Central memory CD8-positive, alpha-beta T cell (primary cell): ENCODE measurements around the gene DLX2.

ENCODE experiments used
- ATAC-seq: fragments of 150-1000 bp; cut with Tn5 transposase; replicated peaks from 2 replicates; pipeline ENCODE4 v1.10.0; 2022; ENCODE audit warnings: mild to moderate bottlenecking, moderate FRiP score, moderate number of reproducible peaks; ENCODE audit not compliant: poor library complexity, severe bottlenecking; ENCODE audit errors: extremely low read depth
- DNase-seq, 2 donors: peaks; one replicate each; pipeline ENCODE4 v3.0.0; 2021; ENCODE audit warnings: low spot score in 2 of 2
- H3K27ac Mint-ChIP-seq: one replicate; pipeline ENCODE4 v1.8.0; 2022; ENCODE audit warnings: low read depth, mild to moderate bottlenecking, moderate library complexity, mixed read lengths
- H3K27me3 Mint-ChIP-seq: one replicate; pipeline ENCODE4 v1.8.0; 2022; ENCODE audit warnings: mixed read lengths
- H3K36me3 Mint-ChIP-seq: one replicate; pipeline ENCODE4 v1.8.0; 2022; ENCODE audit warnings: mild to moderate bottlenecking, moderate library complexity, mixed read lengths; ENCODE audit not compliant: insufficient read depth
- H3K4me1 Mint-ChIP-seq: one replicate; pipeline ENCODE4 v1.8.0; 2022; ENCODE audit warnings: mixed read lengths
- H3K4me3 Mint-ChIP-seq: one replicate; pipeline ENCODE4 v1.8.0; 2022; ENCODE audit warnings: mild to moderate bottlenecking, moderate library complexity, mixed read lengths
- H3K9me3 Mint-ChIP-seq: one replicate; pipeline ENCODE4 v1.8.0; 2022; ENCODE audit warnings: mixed read lengths

Gene DLX2

DNA sequence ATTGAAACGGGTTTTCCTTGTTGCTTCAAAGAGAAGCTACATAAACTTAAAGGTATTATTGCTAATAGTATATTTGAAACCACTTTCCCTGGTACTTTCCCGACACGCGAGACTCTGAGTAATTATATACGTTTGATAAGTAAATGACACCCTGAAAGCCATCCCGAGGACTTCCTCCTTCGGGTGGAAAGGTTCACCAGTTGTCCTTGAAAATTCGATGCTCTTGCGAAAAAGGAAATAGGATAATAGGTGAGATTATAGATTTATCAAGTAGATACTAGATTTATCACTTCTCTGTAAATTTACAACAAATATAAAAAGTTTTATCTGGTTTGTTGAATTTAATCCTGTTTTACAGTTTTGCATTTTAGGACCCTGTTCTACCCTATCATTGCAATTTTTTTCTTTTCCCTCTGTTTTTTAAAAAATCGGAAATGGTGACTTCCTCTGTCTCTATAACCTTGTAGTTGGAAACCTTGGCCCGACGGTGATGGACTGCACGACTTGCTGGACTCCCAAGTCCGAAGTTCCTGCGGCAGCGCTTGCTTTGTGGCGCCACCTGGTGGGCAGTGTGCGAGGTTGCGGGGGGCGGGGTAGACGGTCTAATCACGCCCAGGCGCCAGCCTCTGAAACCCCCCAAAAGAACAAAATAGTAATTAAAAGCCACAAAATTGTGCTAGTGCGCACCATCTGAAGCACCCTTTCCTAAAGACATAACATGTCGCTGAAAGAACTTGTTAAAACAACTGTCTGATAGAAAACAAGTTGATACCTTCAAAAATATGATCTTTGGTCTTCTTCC lies 972 bp upstream of the DLX2 start:
- no peaks in the 10 kb centered on the region for H3K9me3 Mint-ChIP-seq
- peak overlapping the region; percentile 83 for H3K4me3 Mint-ChIP-seq
- H3K27me3 Mint-ChIP-seq = peaks cover 84% of the 10 kb centered on the region
- ATAC-seq (peak; percentile 34), DNase-seq (peak in 1 of 2 donors; percentile 51)
- peak overlapping the region; percentile 89 for H3K27ac Mint-ChIP-seq
- peaks cover 30% of the 10 kb centered on the region for H3K36me3 Mint-ChIP-seq
- H3K4me1 Mint-ChIP-seq = peaks cover 49% of the 10 kb centered on the region

DNA sequence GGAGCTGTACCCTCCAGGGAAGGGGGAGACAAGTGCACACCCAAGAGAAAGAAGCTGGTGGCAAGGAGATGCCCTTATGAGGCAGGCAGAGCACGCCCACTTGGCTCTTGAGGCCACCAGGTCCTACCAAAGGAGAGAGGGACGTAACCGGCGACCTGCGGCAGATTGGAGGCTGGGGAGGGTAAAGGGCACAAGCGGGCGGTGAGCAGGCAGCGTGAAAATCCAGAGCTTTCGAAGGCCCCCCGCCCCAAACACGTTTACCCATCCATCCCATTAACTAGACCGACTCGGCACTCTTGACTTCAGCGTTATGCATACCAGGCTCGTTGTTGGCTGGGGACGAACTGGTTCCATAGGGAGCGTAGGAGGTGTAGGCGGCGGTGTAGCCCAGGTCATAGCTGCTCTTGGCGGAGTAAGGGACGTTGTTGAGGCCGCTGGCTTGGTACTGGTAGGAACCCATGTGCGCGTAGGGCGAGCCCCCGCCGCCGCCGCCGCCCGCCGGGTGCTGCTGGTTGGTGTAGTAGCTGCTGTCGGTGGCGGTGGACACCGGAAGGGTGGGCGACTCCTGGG lies 794 bp downstream of the DLX2 start:
- H3K27ac Mint-ChIP-seq = peak overlapping the region; percentile 89
- peaks cover 84% of the 10 kb centered on the region for H3K27me3 Mint-ChIP-seq
- no peaks in the 10 kb centered on the region for H3K9me3 Mint-ChIP-seq
- H3K4me3 Mint-ChIP-seq = peak overlapping the region; percentile 83
- peaks cover 28% of the 10 kb centered on the region for H3K36me3 Mint-ChIP-seq
- ATAC-seq = peak; percentile 40
- DNase-seq = peak in 1 of 2 donors; percentile 20
- peaks cover 45% of the 10 kb centered on the region for H3K4me1 Mint-ChIP-seq

GRCh38 chr2:172100935-172101820 lies 1.5 kb downstream of the DLX2 start:
- no peak for DNase-seq

DNA sequence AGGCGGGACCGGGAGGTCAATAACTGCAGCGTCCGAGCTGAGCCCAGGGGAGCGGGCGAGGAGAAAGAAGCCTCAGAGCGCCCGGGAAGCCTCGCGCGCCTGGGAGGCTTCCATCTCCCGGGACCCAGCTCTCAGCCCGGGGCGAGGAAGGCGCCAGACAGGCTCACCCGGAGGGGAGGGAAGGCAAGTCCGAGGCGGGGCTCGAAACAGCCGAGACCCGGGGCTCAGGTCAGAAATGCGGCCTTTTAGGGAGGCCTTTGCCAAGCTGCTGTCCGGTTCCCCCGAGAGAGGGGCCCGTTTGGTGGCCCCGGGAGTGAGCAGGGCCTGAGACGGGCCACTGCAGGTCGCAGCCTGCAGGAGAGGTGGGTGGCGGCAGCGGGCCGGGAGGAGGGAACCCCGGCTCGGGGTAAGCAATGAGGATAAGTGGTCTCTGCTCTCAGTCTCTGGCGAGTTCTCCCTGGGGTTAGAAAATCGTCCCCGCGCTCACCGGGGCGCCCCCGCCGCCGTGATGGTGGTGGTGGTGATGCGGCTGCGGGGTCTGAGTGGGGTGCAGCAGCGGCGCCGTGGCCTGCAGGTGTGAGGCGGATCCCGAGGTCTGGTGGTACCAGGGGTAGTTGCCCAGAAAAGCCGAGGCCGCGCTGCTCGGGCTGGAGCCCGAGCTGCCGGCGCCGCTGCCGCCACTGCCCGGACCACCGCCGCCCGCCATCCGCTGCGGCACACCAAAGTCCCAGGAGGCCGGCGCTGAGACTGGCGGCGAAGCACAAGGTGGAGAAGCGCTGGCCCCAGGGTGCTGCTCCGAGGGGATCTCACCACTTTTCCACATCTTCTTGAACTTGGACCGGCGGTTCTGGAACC lies 2.4 kb downstream of the DLX2 start:
- peaks cover 50% of the 10 kb centered on the region for H3K4me1 Mint-ChIP-seq
- H3K27me3 Mint-ChIP-seq = peaks cover 84% of the 10 kb centered on the region
- ATAC-seq (no peak), DNase-seq (peak in 1 of 2 donors; percentile 9)
- H3K27ac Mint-ChIP-seq = peak overlapping the region; percentile 68
- no peaks in the 10 kb centered on the region for H3K9me3 Mint-ChIP-seq
- peaks cover 30% of the 10 kb centered on the region for H3K36me3 Mint-ChIP-seq
- no peak overlapping the region for H3K4me3 Mint-ChIP-seq

More at GRCh38 chr2:172100935-172101820, 1.5 kb downstream of the DLX2 start:
- Mint-ChIP-seq H3K9me3 (no peaks in the 10 kb centered on the region), H3K27ac (peak overlapping the region; percentile 89), H3K4me3 (peak overlapping the region; percentile 83), H3K27me3 (peaks cover 84% of the 10 kb centered on the region), H3K4me1 (peaks cover 50% of the 10 kb centered on the region), H3K36me3 (peaks cover 26% of the 10 kb centered on the region)
- no peak for ATAC-seq

GRCh38 chr2:172099472-172100079 lies 3.1 kb downstream of the DLX2 start:
- Mint-ChIP-seq H3K27me3 (peaks cover 81% of the 10 kb centered on the region), H3K27ac (peak overlapping the region; percentile 68), H3K36me3 (peaks cover 33% of the 10 kb centered on the region), H3K9me3 (no peaks in the 10 kb centered on the region), H3K4me1 (peaks cover 49% of the 10 kb centered on the region), H3K4me3 (no peak overlapping the region)
- DNase-seq = no peak
- ATAC-seq = no peak

GRCh38 chr2:172098650-172099471 lies 3.8 kb downstream of the DLX2 start:
- peaks cover 78% of the 10 kb centered on the region for H3K27me3 Mint-ChIP-seq
- DNase-seq (peak in 1 of 2 donors; percentile 9), ATAC-seq (no peak)
- H3K36me3 Mint-ChIP-seq = peaks cover 30% of the 10 kb centered on the region
- peaks cover 48% of the 10 kb centered on the region for H3K4me1 Mint-ChIP-seq
- peak overlapping the region; percentile 0 for H3K27ac Mint-ChIP-seq
- H3K4me3 Mint-ChIP-seq = peak overlapping the region; percentile 5
- no peaks in the 10 kb centered on the region for H3K9me3 Mint-ChIP-seq

DNA sequence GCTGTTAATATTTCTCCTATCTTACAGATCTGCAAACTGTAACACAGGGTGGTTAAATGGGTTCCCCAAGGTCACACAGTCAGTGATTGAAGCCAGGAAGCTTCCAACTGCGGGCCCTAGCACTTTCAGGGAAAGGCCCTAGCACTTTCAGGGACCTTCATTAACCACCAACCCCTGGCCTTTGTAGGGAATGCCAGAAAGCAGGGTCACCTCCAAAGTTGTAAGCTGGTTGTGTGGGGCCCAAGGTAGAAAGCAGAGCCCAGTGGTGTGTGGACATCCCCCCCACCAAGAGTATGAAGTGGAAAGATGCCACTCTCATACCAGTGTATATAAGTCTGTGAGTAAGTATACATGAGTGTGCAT lies 4.4 kb downstream of the DLX2 start:
- ATAC-seq = no peak
- Mint-ChIP-seq H3K27ac (peak overlapping the region; percentile 0), H3K27me3 (peaks cover 79% of the 10 kb centered on the region)

GRCh38 chr2:172097557-172098131 lies 5.1 kb downstream of the DLX2 start:
- Mint-ChIP-seq H3K4me1 (peaks cover 55% of the 10 kb centered on the region), H3K36me3 (peaks cover 31% of the 10 kb centered on the region), H3K27me3 (peaks cover 84% of the 10 kb centered on the region), H3K27ac (no peak overlapping the region), H3K4me3 (peak overlapping the region; percentile 54), H3K9me3 (no peaks in the 10 kb centered on the region)
- DNase-seq (no peak), ATAC-seq (no peak)

More for the DNA sequence above, 4.4 kb downstream of the DLX2 start:
- no peak for DNase-seq
- H3K4me3 Mint-ChIP-seq = peak overlapping the region; percentile 5
- H3K36me3 Mint-ChIP-seq = peaks cover 28% of the 10 kb centered on the region
- no peaks in the 10 kb centered on the region for H3K9me3 Mint-ChIP-seq
- peaks cover 49% of the 10 kb centered on the region for H3K4me1 Mint-ChIP-seq

- Mint-ChIP-seq H3K4me1 (peaks cover 48% of the 10 kb centered on the region), H3K27ac (peak overlapping the region; percentile 44), H3K9me3 (no peaks in the 10 kb centered on the region), H3K36me3 (peaks cover 26% of the 10 kb centered on the region), H3K27me3 (peaks cover 84% of the 10 kb centered on the region), H3K4me3 (peak overlapping the region; percentile 54)
- no peak for ATAC-seq
- DNase-seq = peak in 1 of 2 donors; percentile 11
Observed at GRCh38 chr2:172096626-172097547, 5.8 kb downstream of the DLX2 start.
